NCI-H748 (cell line): ENCODE results near the gene PRC1.
"Not testable (repeated sequence)": the region's sequence is repeated elsewhere in the genome, so short reads cannot be mapped to it uniquely, and the experiment has no call there.

Experiments used
- DNase-seq: peaks from one replicate; lab custom pipeline; 2025; ENCODE audit not compliant: unreplicated experiment; lab: John Stamatoyannopoulos, UW

PRC1 gene

DNA sequence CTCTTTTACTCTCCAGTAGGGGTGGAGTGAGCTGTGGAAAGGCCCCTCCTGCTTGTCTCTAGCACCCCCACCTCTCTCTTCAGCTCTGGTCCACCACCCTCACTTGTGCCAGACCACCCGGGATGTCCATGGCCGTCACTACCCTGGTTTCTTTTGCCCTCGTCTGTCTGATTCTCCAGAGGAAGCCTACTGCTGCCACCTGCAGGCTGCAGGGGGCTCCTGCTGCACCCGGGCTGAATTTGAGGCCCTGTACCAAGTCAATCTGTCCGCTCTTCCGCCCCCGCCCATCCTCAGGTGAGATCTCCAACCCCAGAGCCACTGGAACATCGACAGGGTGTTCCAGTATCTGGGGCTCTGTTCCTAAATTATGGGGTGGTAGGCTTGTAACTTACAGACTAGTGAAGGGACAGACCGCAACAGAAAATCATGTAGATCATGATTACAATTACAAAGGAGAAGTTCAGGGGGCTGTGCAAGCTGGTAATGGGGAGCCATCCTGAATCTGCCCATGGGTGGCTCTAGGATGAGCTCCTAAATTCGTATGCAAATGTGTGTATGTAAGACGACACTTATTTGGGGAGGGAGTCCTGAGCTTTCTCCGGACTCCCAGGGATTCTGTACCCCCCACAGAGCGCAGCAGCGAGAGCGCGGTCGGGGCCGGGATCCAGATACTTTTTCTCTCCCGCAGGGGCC, 59.9 kb downstream of the PRC1 start:
- peak; percentile 89 for DNase-seq

DNA sequence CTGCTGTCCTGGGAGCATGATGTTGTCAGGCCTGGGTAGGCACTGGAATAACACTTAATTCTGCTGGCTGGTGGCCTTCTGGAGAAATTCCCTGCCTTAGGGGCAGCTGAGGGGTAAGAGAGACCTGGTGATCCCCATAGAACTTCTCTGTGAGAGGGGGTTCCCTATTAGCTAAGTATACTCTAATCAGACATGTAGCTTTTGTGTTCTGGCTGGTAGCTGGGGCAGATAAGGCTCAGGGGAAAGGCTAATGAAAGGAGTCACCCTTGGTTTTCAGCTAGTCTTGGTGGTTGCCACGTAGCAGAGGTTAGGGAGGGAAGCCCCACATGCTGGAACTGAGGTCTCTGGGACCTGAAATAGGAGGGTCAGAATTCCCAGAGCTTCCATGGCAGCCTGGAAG, 61.0 kb downstream of the PRC1 start:
- no peak for DNase-seq

- DNase-seq, result no peak
These were observed 61.7 kb downstream of the PRC1 start for GRCh38 chr15:90932660-90932991.

- peak; percentile 87 for DNase-seq
These were observed 62.3 kb downstream of the PRC1 start, which contains the start of gene HDDC3 for GRCh38 chr15:90931828-90932659. TSS of gene HDDC3 (minus strand) at chr15:90932549. CDS start at chr15:90932540, 9 bp downstream.

GRCh38 chr15:90931575-90931827, 62.8 kb downstream of the PRC1 start:
- DNase-seq, result no peak

- DNase-seq, result no peak
These were observed 63.3 kb downstream of the PRC1 start for GRCh38 chr15:90930861-90931574.

DNA sequence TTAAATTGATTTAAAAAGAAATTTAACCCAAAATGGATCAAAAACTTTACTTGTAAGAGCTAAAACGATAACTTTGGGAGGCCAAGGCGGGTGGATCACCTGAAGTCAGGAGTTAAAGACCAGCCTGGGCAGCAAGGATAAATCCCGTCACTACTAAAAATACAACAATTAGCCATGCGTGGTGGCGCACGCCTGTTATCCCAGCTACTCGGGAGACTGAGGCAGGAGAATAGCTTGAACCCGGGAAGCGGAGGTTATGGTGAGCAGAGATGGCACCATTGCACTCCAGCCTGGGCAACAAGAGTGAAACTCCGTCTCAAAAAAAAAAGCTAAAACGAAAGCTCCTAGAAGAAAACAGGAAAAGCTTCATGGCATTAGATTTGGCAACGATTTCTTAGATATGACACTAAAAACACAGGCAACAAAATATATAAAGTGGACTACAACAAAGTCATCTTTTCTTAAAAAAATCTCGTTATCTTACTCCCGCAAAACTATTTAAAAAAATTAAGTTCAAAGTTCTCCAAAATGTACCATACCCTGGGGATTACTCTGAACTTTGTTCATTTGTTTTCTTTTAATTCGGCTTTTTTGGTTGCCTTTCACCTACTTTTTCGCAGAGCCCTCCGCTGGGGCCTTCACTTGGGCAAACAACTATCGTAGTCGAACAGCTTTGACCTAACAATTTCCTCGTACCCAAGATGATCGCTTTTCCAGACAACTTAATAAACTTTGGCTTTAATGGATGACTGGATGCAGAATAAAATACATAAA, 64.9 kb downstream of the PRC1 start:
- no peak for DNase-seq

GRCh38 chr15:90928106-90928505, 66.2 kb downstream of the PRC1 start:
- DNase-seq, result not testable (repeated sequence)

DNA sequence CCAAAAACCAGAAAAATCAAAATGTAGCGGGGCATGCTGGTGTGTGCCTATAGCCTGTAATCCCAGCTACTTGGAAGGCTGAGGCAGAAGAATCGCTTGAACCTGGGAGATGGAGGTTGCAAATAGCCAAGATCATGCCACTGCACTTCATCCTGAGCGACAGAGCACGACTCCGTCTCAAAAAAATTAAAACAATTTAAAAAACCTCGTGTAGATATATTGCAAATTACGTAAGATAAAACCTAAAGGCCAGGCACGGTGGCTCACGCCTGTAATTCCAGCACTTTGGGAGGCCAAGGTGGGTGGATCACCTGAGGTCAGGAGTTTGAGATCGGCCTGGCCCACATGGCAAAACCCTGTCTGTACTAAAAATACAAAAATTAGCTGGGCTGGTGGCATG, 67.6 kb downstream of the PRC1 start:
- DNase-seq, result not testable (repeated sequence)

- DNase-seq, result no peak
These were observed 70.0 kb downstream of the PRC1 start for GRCh38 chr15:90924375-90924774.

GRCh38 chr15:90922712-90923322, 71.5 kb downstream of the PRC1 start:
- DNase-seq, result not testable (repeated sequence)

GRCh38 chr15:90921887-90922286, 72.4 kb downstream of the PRC1 start:
- DNase-seq, result no peak

DNA sequence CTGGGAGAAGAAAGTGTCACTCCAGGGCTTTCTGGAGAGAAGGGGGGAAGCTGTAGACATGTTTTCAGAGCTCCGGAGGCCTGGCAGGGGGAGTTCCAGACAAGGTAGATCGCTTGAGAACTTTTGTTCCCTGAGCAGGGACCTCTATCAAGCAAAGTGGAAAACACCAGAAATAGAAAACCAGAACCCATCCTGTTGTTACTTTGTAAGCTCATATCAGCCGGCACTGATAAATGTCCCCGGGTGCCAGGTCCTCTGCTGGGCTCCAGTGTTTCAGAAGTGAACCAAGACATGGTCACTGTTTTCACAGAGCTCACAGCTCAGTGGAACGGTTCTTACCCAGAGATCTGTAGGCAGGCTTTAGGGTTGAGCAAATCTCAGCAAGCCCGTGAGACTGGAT, 75.5 kb downstream of the PRC1 start:
- DNase-seq, result no peak

DNA sequence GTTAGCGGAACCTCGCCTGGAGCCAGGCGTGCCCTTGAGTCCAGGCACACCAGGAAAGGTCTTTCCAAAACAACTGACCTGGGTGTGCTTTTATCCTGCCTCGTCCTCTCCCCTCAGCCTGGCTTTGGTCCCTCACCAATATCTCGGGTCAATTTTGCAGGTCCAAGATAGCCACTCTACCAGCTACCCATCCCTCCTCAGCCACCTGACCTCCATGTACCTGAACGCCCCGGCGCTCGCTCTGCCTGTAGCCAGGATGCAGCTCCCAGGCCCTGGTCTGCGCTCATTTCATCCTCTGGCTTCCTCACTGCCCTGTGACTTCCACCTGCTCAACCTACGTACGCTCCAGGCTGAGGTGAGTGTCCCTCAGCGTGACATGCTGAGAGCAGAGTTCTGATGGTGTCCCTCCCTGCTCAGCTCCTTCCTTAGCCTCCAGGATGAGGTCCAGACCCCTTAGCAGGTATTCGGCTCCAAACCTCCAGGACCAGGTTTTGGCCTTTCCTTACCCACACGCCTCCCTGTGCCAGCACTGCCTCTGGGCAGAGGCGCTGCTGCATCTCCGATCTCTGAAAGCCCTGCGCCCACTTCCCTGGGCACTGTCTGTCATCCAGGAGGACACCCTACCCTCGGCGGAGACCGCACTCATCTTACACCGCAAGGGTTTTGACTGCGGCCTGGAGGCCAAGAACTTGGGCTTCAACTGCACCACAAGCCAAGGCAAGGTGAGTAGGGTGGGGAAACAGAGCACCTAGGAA, 76.1 kb downstream of the PRC1 start:
- DNase-seq, result no peak

DNA sequence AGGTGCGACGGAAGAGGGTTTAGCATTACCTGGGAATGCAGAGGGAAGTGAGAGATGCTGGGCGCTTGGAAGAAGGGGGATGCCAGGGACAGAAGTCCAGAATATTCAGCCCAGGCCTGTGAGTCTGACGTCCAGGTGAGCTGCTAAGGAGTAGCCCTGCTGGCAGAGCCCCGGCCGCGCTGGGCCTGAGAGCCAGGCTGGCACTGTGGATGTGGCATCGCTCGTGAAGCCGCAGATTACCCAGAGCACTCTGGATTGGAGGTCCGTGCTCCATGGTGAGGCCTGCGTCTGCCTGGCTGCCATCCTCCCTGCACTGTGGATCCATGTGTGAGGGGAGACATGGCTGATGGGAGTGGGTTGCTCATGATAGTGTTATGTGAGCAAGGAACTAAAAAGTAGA, 76.8 kb downstream of the PRC1 start:
- no peak for DNase-seq

DNA sequence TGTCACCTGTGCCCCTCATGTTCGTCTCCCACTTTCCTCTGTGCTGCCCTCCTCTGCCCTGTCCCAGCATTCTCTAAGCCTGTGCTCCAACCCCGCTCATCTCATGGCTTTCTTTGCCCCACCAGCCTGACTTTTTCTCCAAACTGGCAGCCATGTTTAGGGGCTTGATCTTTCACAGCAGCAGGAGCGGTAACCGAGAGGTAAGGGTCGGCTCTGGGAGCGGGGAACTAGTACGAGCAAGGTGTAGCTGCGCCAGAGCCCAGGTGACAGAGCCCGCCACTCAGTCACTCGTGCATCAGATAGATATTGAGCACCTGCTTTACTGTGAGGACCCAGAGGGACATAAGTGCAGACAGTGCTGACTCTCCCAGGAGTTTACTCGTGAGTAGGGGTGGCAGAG, 77.9 kb downstream of the PRC1 start:
- DNase-seq, result no peak
